GM18951 (cell line): Measurements from ENCODE around the gene IGFL4.

Experiments used
- POLR2A ChIP-seq: IDR thresholded peaks from 4 replicates; pipeline ENCODE4 v1.6.1; 2011; ENCODE audit warnings: mild to moderate bottlenecking; ENCODE audit not compliant: insufficient read length, insufficient read depth; ENCODE audit errors: extremely low read depth
- in situ Hi-C: fragments of 300-500 bp; cut with MboI; formaldehyde crosslinking; loops from one replicate; pipeline ENCODE4 v1.12.0; 2022; ENCODE audit warnings: low sequenced_read_pairs, mixed read lengths, inconsistent platforms; ENCODE audit not compliant: unreplicated experiment

IGFL4 gene

GRCh38 chr19:46002678-46003275 lies 38.0 kb downstream of the IGFL4 start:
- no peak for TF ChIP-seq POLR2A
- in situ Hi-C loops, result no loop called here

- TF ChIP-seq POLR2A, result no peak
- in situ Hi-C loops, result no loop called here
Observed at GRCh38 chr19:46000491-46001246, 40.1 kb downstream of the IGFL4 start.

- TF ChIP-seq POLR2A, result no peak
- in situ Hi-C loops, result no loop called here
Observed at GRCh38 chr19:45999653-46000121, 41.1 kb downstream of the IGFL4 start.

GRCh38 chr19:45998834-45999233 lies 42.0 kb downstream of the IGFL4 start:
- in situ Hi-C loops, result no loop called here
- TF ChIP-seq POLR2A, result no peak

GRCh38 chr19:45996933-45997332 lies 43.9 kb downstream of the IGFL4 start:
- in situ Hi-C loops, result no loop called here
- TF ChIP-seq POLR2A, result no peak

GRCh38 chr19:45995715-45996385 lies 45.0 kb downstream of the IGFL4 start:
- TF ChIP-seq POLR2A, result no peak
- in situ Hi-C loops, result no loop called here

GRCh38 chr19:45994998-45995714 lies 45.6 kb downstream of the IGFL4 start, which contains the start of gene CCDC61:
CCDC61 (plus strand) TSS chr19:45995467; CDS start chr19:46003019, 7,552 bp downstream.
- in situ Hi-C loops, result no loop called here
- peak; percentile 90 for TF ChIP-seq POLR2A

GRCh38 chr19:45994456-45994997 lies 46.3 kb downstream of the IGFL4 start:
- no peak for TF ChIP-seq POLR2A
- in situ Hi-C loops, result no loop called here

- TF ChIP-seq POLR2A, result no peak
- in situ Hi-C loops, result no loop called here
Observed at GRCh38 chr19:45990113-45990728, 50.6 kb downstream of the IGFL4 start.
